GM18909 (cell line): ENCODE data around the gene ECSIT.
"Not testable (repeated sequence)": the region's sequence is repeated elsewhere in the genome, so short reads cannot be mapped to it uniquely, and the experiment has no call there.

Experiments used
- ATAC-seq: cut with Tn5 transposase; IDR thresholded peaks from one replicate; pipeline ENCODE4 v1.9.1; 2021; ENCODE audit warnings: mild to moderate bottlenecking; ENCODE audit not compliant: unreplicated experiment, poor library complexity

Gene ECSIT

GRCh38 chr19:11479898-11480714, 48.8 kb downstream of the ECSIT start:
- ATAC-seq: no peak

- ATAC-seq: no peak
These were observed 49.6 kb downstream of the ECSIT start for GRCh38 chr19:11479090-11479897.

- no peak for ATAC-seq
These were observed 50.5 kb downstream of the ECSIT start for GRCh38 chr19:11478167-11479089.

- ATAC-seq: no peak
These were observed 53.1 kb downstream of the ECSIT start for GRCh38 chr19:11475861-11476260.

GRCh38 chr19:11475343-11475742, 53.6 kb downstream of the ECSIT start:
- ATAC-seq: not testable (repeated sequence)

GRCh38 chr19:11473725-11474124, 55.2 kb downstream of the ECSIT start:
- no peak for ATAC-seq

GRCh38 chr19:11468266-11468845, 60.6 kb downstream of the ECSIT start:
- ATAC-seq: not testable (repeated sequence)

- ATAC-seq: no peak
These were observed 63.3 kb downstream of the ECSIT start for GRCh38 chr19:11465600-11465999.

GRCh38 chr19:11464333-11465265, 64.3 kb downstream of the ECSIT start:
- ATAC-seq: no peak

- ATAC-seq: no peak
These were observed 65.5 kb downstream of the ECSIT start for GRCh38 chr19:11463391-11463790.

GRCh38 chr19:11461453-11461852, 67.5 kb downstream of the ECSIT start:
- no peak for ATAC-seq

GRCh38 chr19:11460207-11460606, 68.7 kb downstream of the ECSIT start:
- ATAC-seq: no peak

GRCh38 chr19:11458912-11459311, 70.0 kb downstream of the ECSIT start:
- not testable (repeated sequence) for ATAC-seq

- ATAC-seq: no peak
These were observed 70.6 kb downstream of the ECSIT start for GRCh38 chr19:11458236-11458900.

- ATAC-seq: no peak
These were observed 71.1 kb downstream of the ECSIT start for GRCh38 chr19:11457831-11458230.

- ATAC-seq: no peak
These were observed 71.8 kb downstream of the ECSIT start for GRCh38 chr19:11457115-11457514.

GRCh38 chr19:11456659-11457058, 72.3 kb downstream of the ECSIT start:
- no peak for ATAC-seq
